NB4 (cell line): Measurements from ENCODE around the gene FGF10.

Experiments
- DNase-seq: peaks from one replicate; pipeline ENCODE4 v3.0.0; 2010; ENCODE audit warnings: low read depth
- H3K4me3 ChIP-seq: one replicate; pipeline ENCODE4 v1.5.1; 2011; ENCODE audit warnings: mild to moderate bottlenecking, low read depth, low read length, moderate library complexity
- CTCF ChIP-seq: IDR thresholded peaks from one replicate; pipeline ENCODE4 v1.5.1; 2012; ENCODE audit warnings: low read depth, low read length
- MAX ChIP-seq: IDR thresholded peaks from 2 replicates; pipeline ENCODE4 v1.6.1; 2011; ENCODE audit warnings: low read depth, low read length
- MYC ChIP-seq: IDR thresholded peaks from 2 replicates; pipeline ENCODE4 v1.6.1; 2011; ENCODE audit warnings: low read depth, low read length
- POLR2A ChIP-seq: IDR thresholded peaks from 2 replicates; pipeline ENCODE4 v1.6.1; 2011; ENCODE audit warnings: mild to moderate bottlenecking; ENCODE audit not compliant: insufficient read length; ENCODE audit errors: extremely low read depth

The FGF10 gene

GRCh38 chr5:44275329-44275728 lies 113.9 kb downstream of the FGF10 start:
- TF ChIP-seq POLR2A: no peak
- TF ChIP-seq CTCF: no peak
- TF ChIP-seq MAX: no peak
- no peak for TF ChIP-seq MYC
- H3K4me3 ChIP-seq: no peak overlapping the region
- no peak for DNase-seq

- TF ChIP-seq MYC (no peak), POLR2A (no peak), CTCF (no peak), MAX (no peak)
- no peak for DNase-seq
- no peak overlapping the region for H3K4me3 ChIP-seq
Measured at GRCh38 chr5:44267909-44268308, 121.3 kb downstream of the FGF10 start.

- no peak for TF ChIP-seq MAX
- no peak for TF ChIP-seq MYC
- no peak for TF ChIP-seq POLR2A
- TF ChIP-seq CTCF: no peak
- DNase-seq: no peak
- H3K4me3 ChIP-seq: no peak overlapping the region
Measured at GRCh38 chr5:44266882-44267576, 122.2 kb downstream of the FGF10 start.

GRCh38 chr5:44265713-44266112 lies 123.5 kb downstream of the FGF10 start:
- TF ChIP-seq MAX: no peak
- no peak for TF ChIP-seq CTCF
- TF ChIP-seq POLR2A: no peak
- no peak for TF ChIP-seq MYC
- no peak overlapping the region for H3K4me3 ChIP-seq
- no peak for DNase-seq

- H3K4me3 ChIP-seq: no peak overlapping the region
- TF ChIP-seq POLR2A (no peak), MYC (no peak), MAX (no peak), CTCF (no peak)
- no peak for DNase-seq
Measured at GRCh38 chr5:44260793-44261192, 128.4 kb downstream of the FGF10 start.
